GM12874 (cell line): ENCODE results near the gene ETNPPL.

Source experiments
- CTCF ChIP-seq: IDR thresholded peaks from 2 replicates; pipeline ENCODE4 v1.5.1; 2011; ENCODE audit warnings: low read depth, mild to moderate bottlenecking, control low read depth, low read length, moderate library complexity; ENCODE audit not compliant: insufficient read depth

The ETNPPL gene

GRCh38 chr4:108742451-108743420 is 20.1 kb downstream of the ETNPPL start:
- no peak for TF ChIP-seq CTCF

GRCh38 chr4:108738003-108738706 is 24.7 kb downstream of the ETNPPL start:
- no peak for TF ChIP-seq CTCF

- TF ChIP-seq CTCF, result no peak
These were observed 31.8 kb downstream of the ETNPPL start for GRCh38 chr4:108731006-108731405.

- TF ChIP-seq CTCF, result no peak
These were observed 32.3 kb downstream of the ETNPPL start for GRCh38 chr4:108730579-108730978.

- TF ChIP-seq CTCF, result no peak
These were observed 33.1 kb downstream of the ETNPPL start for GRCh38 chr4:108729731-108730130.

GRCh38 chr4:108725457-108725856 is 37.4 kb downstream of the ETNPPL start:
- no peak for TF ChIP-seq CTCF

- no peak for TF ChIP-seq CTCF
These were observed 45.5 kb downstream of the ETNPPL start for GRCh38 chr4:108717386-108717785.
